ENCODE data around the gene TBR1.

The TBR1 gene

GRCh38 chr2:161415034-161415986 is 787 bp upstream of the TBR1 start:
- no peak for DNase-seq

GRCh38 chr2:161416708-161417437 is 776 bp downstream of the TBR1 start:
- DNase-seq: no peak

- DNase-seq: no peak
Measured at GRCh38 chr2:161417438-161418274, 1.6 kb downstream of the TBR1 start.

- no peak for DNase-seq
Measured at GRCh38 chr2:161418275-161418714, 2.2 kb downstream of the TBR1 start.

GRCh38 chr2:161418715-161419637 is 2.9 kb downstream of the TBR1 start:
- peak; percentile 38 for DNase-seq

- no peak for DNase-seq
Measured at GRCh38 chr2:161419638-161420190, 3.6 kb downstream of the TBR1 start.

- DNase-seq: no peak
Measured at GRCh38 chr2:161420406-161421074, 4.4 kb downstream of the TBR1 start.

GRCh38 chr2:161421686-161422085 is 5.6 kb downstream of the TBR1 start:
- DNase-seq: no peak

- DNase-seq: no peak
Measured at GRCh38 chr2:161422816-161423403, 6.8 kb downstream of the TBR1 start.

GRCh38 chr2:161423421-161424393 is 7.6 kb downstream of the TBR1 start:
- peak; percentile 42 for DNase-seq

- DNase-seq: no peak
Measured at GRCh38 chr2:161424394-161424769, 8.3 kb downstream of the TBR1 start.

GRCh38 chr2:161424891-161425727 is 9.0 kb downstream of the TBR1 start:
- no peak for DNase-seq

- DNase-seq: no peak
Measured at GRCh38 chr2:161425728-161426454, 9.8 kb downstream of the TBR1 start.

- DNase-seq: no peak
Measured at GRCh38 chr2:161426455-161426921, 10.4 kb downstream of the TBR1 start.

GRCh38 chr2:161426922-161427663 is 11.0 kb downstream of the TBR1 start:
- DNase-seq: peak; percentile 39

Measured in femur (tissue), 1 donor.